HG03025 (cell line): Measurements from ENCODE around the gene KRTAP6-1.

Experiments
- ATAC-seq: cut with Tn5 transposase; IDR thresholded peaks from one replicate; pipeline ENCODE4 v1.9.1; 2021; ENCODE audit warnings: mild to moderate bottlenecking, moderate library complexity; ENCODE audit not compliant: unreplicated experiment, low FRiP score

The KRTAP6-1 gene

GRCh38 chr21:30613836-30614235 is at the start of gene KRTAP6-1:
KRTAP6-1 (minus strand) TSS chr21:30613930; CDS start chr21:30613904, 26 bp downstream.
- no peak for ATAC-seq

GRCh38 chr21:30652891-30653290 is 39.2 kb upstream of the KRTAP6-1 start:
- ATAC-seq: no peak

GRCh38 chr21:30646904-30647414 is 33.2 kb upstream of the KRTAP6-1 start:
- ATAC-seq: no peak

GRCh38 chr21:30642564-30642963 is 28.8 kb upstream of the KRTAP6-1 start, which contains the start of gene KRTAP20-3:
KRTAP20-3 (plus strand) TSS chr21:30642864.
- no peak for ATAC-seq

GRCh38 chr21:30638686-30639085 is 25.0 kb upstream of the KRTAP6-1 start:
- no peak for ATAC-seq

- ATAC-seq: no peak
Observed at GRCh38 chr21:30634906-30635305, 21.2 kb upstream of the KRTAP6-1 start, which contains the start of gene KRTAP20-2. KRTAP20-2 (plus strand) TSS chr21:30635206; CDS start chr21:30635264, 58 bp downstream.

GRCh38 chr21:30629200-30629599 is 15.5 kb upstream of the KRTAP6-1 start:
- no peak for ATAC-seq

GRCh38 chr21:30628109-30628508 is 14.4 kb upstream of the KRTAP6-1 start:
- no peak for ATAC-seq

- no peak for ATAC-seq
Observed at GRCh38 chr21:30625449-30626165, 11.9 kb upstream of the KRTAP6-1 start.

GRCh38 chr21:30623362-30623761 is 9.6 kb upstream of the KRTAP6-1 start:
- no peak for ATAC-seq

- no peak for ATAC-seq
Observed at GRCh38 chr21:30620522-30620921, 6.8 kb upstream of the KRTAP6-1 start, which contains the start of gene KRTAP20-4. KRTAP20-4 (plus strand) TSS chr21:30620627.

- ATAC-seq: no peak
Observed at GRCh38 chr21:30620080-30620479, 6.3 kb upstream of the KRTAP6-1 start.

GRCh38 chr21:30616125-30616524 is 2.4 kb upstream of the KRTAP6-1 start, which contains the start of gene KRTAP20-1:
KRTAP20-1 (plus strand) TSS chr21:30616425; CDS start chr21:30616455, 30 bp downstream.
- no peak for ATAC-seq

- no peak for ATAC-seq
Observed at GRCh38 chr21:30615199-30615598, 1.5 kb upstream of the KRTAP6-1 start.

- ATAC-seq: no peak
Observed at GRCh38 chr21:30612132-30612531, 1.6 kb downstream of the KRTAP6-1 start.

GRCh38 chr21:30605968-30606367 is 7.8 kb downstream of the KRTAP6-1 start:
- ATAC-seq: no peak

- ATAC-seq: no peak
Observed at GRCh38 chr21:30600787-30601186, 12.9 kb downstream of the KRTAP6-1 start, which contains the start of gene KRTAP22-1. KRTAP22-1 (plus strand) TSS chr21:30601087.

GRCh38 chr21:30598802-30599201 is 14.9 kb downstream of the KRTAP6-1 start, which contains the start of gene KRTAP6-2:
KRTAP6-2 (minus strand) TSS chr21:30598902; CDS start chr21:30598874, 28 bp downstream.
- no peak for ATAC-seq

GRCh38 chr21:30592140-30592539 is 21.6 kb downstream of the KRTAP6-1 start, which contains the start of gene KRTAP6-3:
KRTAP6-3 (plus strand) TSS chr21:30592440; CDS start chr21:30592446, 6 bp downstream.
- no peak for ATAC-seq

GRCh38 chr21:30590297-30590696 is 23.4 kb downstream of the KRTAP6-1 start, which contains the start of gene KRTAP22-2:
KRTAP22-2 (minus strand) TSS chr21:30590397.
- ATAC-seq: no peak

GRCh38 chr21:30582870-30583269 is 30.9 kb downstream of the KRTAP6-1 start:
- no peak for ATAC-seq
